OCI-LY7 (cell line): ENCODE measurements around the gene SPINK9. TPM values are rescaled to one million over a fixed set of nuclear protein-coding genes. Genes with fewer than 3 reads are reported as not detected.
"Not testable (repeated sequence)": the region's sequence is repeated elsewhere in the genome, so short reads cannot be mapped to it uniquely, and the experiment has no call there.

Experiments used
- BruUV-seq: library from RNA; stranded (reverse); fragments of 400-500 nt; replicated peaks from 2 replicates; lab custom pipeline; 2021; lab: Mats Ljungman, UMichigan
- CTCF ChIA-PET: fragments of 300-600 bp; sonication (Branson Sonifier 250); formaldehyde crosslinking; loops from one replicate; lab custom pipeline; 2022; ENCODE audit warnings: antibody characterized with exemption; ENCODE audit not compliant: unreplicated experiment; lab: Charles Lee
- POLR2A ChIA-PET: fragments of 300-600 bp; sonication (Branson Sonifier 250); formaldehyde crosslinking; loops from one replicate; lab custom pipeline; 2022; ENCODE audit warnings: antibody characterized with exemption; lab: Charles Lee
- DNase-seq: peaks from one replicate; pipeline ENCODE4 v3.0.0-alpha.2; 2015; ENCODE audit warnings: low spot score
- H2AFZ ChIP-seq: fragments of 200-600 bp; sonication (generic), shearing (Covaris generic); 2 replicates; pipeline ENCODE4 v1.6.1; 2014; ENCODE audit warnings: mild to moderate bottlenecking, antibody characterized with exemption, low read length, moderate library complexity
- H3K27ac ChIP-seq: fragments of 200-600 bp; sonication (generic); 2 replicates; pipeline ENCODE4 v1.5.1; 2014; ENCODE audit warnings: mixed run types, low read depth, mild to moderate bottlenecking, moderate library complexity, low read length, inconsistent platforms; ENCODE audit not compliant: poor library complexity, severe bottlenecking
- H3K36me3 ChIP-seq: fragments of 200-600 bp; sonication (generic); 2 replicates; pipeline ENCODE4 v1.6.1; 2014; ENCODE audit warnings: mild to moderate bottlenecking, antibody characterized with exemption, low read length, moderate library complexity, mixed read lengths; ENCODE audit not compliant: insufficient read depth
- H3K4me1 ChIP-seq: fragments of 200-600 bp; sonication (generic); 2 replicates; pipeline ENCODE4 v1.5.1; 2014; ENCODE audit warnings: mild to moderate bottlenecking, low read length; ENCODE audit not compliant: insufficient read depth, poor library complexity, severe bottlenecking
- H3K4me2 ChIP-seq: fragments of 200-600 bp; sonication (generic); 2 replicates; pipeline ENCODE4 v1.6.1; 2014; ENCODE audit warnings: mild to moderate bottlenecking, low read length
- H3K4me3 ChIP-seq: fragments of 200-600 bp; sonication (generic); 2 replicates; pipeline ENCODE4 v1.5.1; 2014; ENCODE audit warnings: mild to moderate bottlenecking, low read depth, low read length; ENCODE audit not compliant: poor library complexity, severe bottlenecking
- H3K79me2 ChIP-seq: fragments of 200-600 bp; sonication (generic); 2 replicates; pipeline ENCODE4 v1.6.1; 2016; ENCODE audit warnings: low read depth, mild to moderate bottlenecking, low read length, moderate library complexity, mixed read lengths; ENCODE audit not compliant: insufficient read depth
- H3K9me2 ChIP-seq: fragments of 200-600 bp; sonication (generic); 2 replicates; pipeline ENCODE4 v1.6.1; 2016; ENCODE audit warnings: mild to moderate bottlenecking, low read length, mixed read lengths; ENCODE audit not compliant: insufficient read depth
- H3K9me3 ChIP-seq: fragments of 200-600 bp; sonication (generic); 2 replicates; pipeline ENCODE4 v1.6.1; 2014; ENCODE audit warnings: mild to moderate bottlenecking, mixed run types, low read length, mixed read lengths
- H4K20me1 ChIP-seq: fragments of 200-600 bp; sonication (generic); 2 replicates; pipeline ENCODE4 v1.6.1; 2014; ENCODE audit warnings: mild to moderate bottlenecking, antibody characterized with exemption, low read length, moderate library complexity, mixed read lengths; ENCODE audit not compliant: insufficient read depth
- CTCF ChIP-seq: fragments of 200-600 bp; sonication (generic); conservative IDR thresholded peaks from 2 replicates; pipeline ENCODE4 v1.5.1; 2014; ENCODE audit warnings: mild to moderate bottlenecking, antibody characterized with exemption, low read length, moderate library complexity, mixed read lengths
- EZH2phosphoT487 ChIP-seq: fragments of 200-600 bp; sonication (generic); IDR thresholded peaks from 2 replicates; pipeline ENCODE4 v1.6.1; 2018; ENCODE audit warnings: low read depth, borderline replicate concordance, mild to moderate bottlenecking, mixed run types, antibody characterized with exemption, low read length, moderate library complexity, mixed read lengths
- intact Hi-C: fragments of 100-400 bp; cut with micrococcal nuclease; formaldehyde crosslinking; loops from one replicate; pipeline ENCODE4 v1.10.0; 2022; ENCODE audit not compliant: unreplicated experiment
- total RNA-seq, 2 experiments: library from RNA; depleted of rRNA in 1 of 2; stranded (reverse); fragments of >200 nt in 1 of 2; shearing (Covaris generic) in 1 of 2; gene quantifications; 2 replicates each; pipeline ENCODE4 v1.2.3, GENCODE V29; 2014 to 2022

Gene SPINK9
- total RNA-seq, 2 experiments from 2014 or later: not detected

- Histone ChIP-seq H4K20me1 (no peaks in the 10 kb centered on the region), H3K79me2 (no peaks in the 10 kb centered on the region), H2AFZ (no peak overlapping the region), H3K27ac (no peak overlapping the region), H3K4me3 (no peak overlapping the region), H3K9me3 (no peaks in the 10 kb centered on the region), H3K4me1 (no peaks in the 10 kb centered on the region), H3K36me3 (no peaks in the 10 kb centered on the region), H3K4me2 (no peak overlapping the region), H3K9me2 (no peaks in the 10 kb centered on the region)
- BruUV-seq: no TSS peak
- ChIA-PET CTCF (no interaction called here), POLR2A (interaction anchor here (0.6 to 0.9 kb wide), 3 partner anchors 23 to 476 kb away, joined by 3 to 4 read pairs (median 3); no protein-coding TSS in a partner anchor)
- intact Hi-C loops: no loop called here
- TF ChIP-seq EZH2phosphoT487 (no peak), CTCF (peak; percentile 29; the same call in 1 of the 2 replicates)
- DNase-seq: no peak
Observed at GRCh38 chr5:148314187-148314586, 21.2 kb upstream of the SPINK9 start.

GRCh38 chr5:148314731-148315130, 20.6 kb upstream of the SPINK9 start:
- Histone ChIP-seq H3K4me1 (no peaks in the 10 kb centered on the region), H3K9me3 (no peaks in the 10 kb centered on the region), H4K20me1 (no peaks in the 10 kb centered on the region), H3K4me2 (no peak overlapping the region), H2AFZ (no peak overlapping the region), H3K4me3 (no peak overlapping the region), H3K79me2 (no peaks in the 10 kb centered on the region), H3K27ac (no peak overlapping the region), H3K36me3 (no peaks in the 10 kb centered on the region), H3K9me2 (no peaks in the 10 kb centered on the region)
- intact Hi-C loops: no loop called here
- POLR2A ChIA-PET: interaction anchor here (0.6 to 1.3 kb wide), 3 partner anchors 9 to 476 kb away, joined by 3 to 4 read pairs (median 4); no protein-coding TSS in a partner anchor
- CTCF ChIA-PET: no interaction called here
- BruUV-seq: no TSS peak
- no peak for DNase-seq
- TF ChIP-seq CTCF (no peak), EZH2phosphoT487 (no peak)

- DNase-seq: not testable (repeated sequence)
Observed at GRCh38 chr5:148320011-148320963, 15.1 kb upstream of the SPINK9 start.

More at GRCh38 chr5:148320011-148320963, 15.1 kb upstream of the SPINK9 start:
- H3K27ac ChIP-seq, intact Hi-C loops, BruUV-seq, H3K4me2 ChIP-seq, CTCF ChIA-PET, H2AFZ ChIP-seq, H3K79me2 ChIP-seq, POLR2A ChIA-PET, H3K9me3 ChIP-seq, H3K36me3 ChIP-seq, H3K4me3 ChIP-seq, H4K20me1 ChIP-seq, H3K9me2 ChIP-seq, H3K4me1 ChIP-seq: not testable (repeated sequence)
